ENCODE measurements around the gene NRARP.

Gene NRARP

DNA sequence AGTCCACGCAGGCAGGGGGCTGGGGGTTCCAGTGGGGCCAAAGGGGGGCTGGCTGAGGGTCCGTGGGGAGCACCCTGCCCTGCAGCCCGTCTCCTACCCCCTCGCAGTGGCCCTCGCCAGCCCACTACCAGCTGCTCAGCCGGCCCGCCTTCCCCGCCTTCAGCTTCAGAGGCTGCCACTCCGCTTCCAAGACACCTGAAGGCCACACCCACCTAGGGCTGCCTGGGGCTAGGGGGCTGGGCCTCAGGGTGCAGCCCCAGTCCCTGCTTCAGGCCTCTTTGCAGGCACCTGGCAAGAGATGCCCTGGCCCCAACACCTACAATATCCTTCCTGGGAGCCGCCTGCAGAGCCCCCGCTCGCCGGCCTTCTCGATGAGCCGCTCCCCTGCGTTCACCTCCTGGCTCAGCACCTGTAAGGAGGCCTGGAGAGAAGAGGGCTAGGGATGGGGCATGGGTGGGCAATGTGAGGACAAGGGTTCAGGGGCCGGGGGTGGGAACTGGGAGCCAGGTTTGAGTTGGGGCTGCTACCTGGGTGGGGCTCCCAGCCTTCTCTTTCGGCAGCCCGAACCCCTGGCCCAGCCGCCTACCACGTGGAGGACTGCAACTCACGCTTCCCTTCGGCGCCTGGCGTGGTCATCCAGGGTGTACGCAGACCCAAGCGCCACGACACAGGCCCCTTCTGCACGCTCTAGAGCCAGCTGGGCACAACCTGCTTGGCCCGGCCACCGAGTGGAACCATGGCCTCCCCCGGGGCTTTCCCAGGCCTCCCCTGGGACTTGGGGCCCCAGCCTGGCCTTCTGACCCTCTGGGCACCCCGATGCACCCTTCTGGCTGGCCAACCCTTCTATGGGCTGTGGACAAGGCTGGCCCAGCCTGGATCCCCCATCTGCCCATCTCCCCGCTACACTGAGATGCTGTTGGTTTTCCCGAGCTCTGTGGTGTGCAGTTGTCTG lies 49.2 kb downstream of the NRARP start:
- no peak for DNase-seq (ENCODE audit: low read depth in 2 of 2)
- H3K4me3 ChIP-seq (replicated peaks in 1 of 2; ENCODE audit: low read depth in 2 of 2, low read length in 2 of 2): no peak overlapping the region
- TF ChIP-seq, protein P1, sequence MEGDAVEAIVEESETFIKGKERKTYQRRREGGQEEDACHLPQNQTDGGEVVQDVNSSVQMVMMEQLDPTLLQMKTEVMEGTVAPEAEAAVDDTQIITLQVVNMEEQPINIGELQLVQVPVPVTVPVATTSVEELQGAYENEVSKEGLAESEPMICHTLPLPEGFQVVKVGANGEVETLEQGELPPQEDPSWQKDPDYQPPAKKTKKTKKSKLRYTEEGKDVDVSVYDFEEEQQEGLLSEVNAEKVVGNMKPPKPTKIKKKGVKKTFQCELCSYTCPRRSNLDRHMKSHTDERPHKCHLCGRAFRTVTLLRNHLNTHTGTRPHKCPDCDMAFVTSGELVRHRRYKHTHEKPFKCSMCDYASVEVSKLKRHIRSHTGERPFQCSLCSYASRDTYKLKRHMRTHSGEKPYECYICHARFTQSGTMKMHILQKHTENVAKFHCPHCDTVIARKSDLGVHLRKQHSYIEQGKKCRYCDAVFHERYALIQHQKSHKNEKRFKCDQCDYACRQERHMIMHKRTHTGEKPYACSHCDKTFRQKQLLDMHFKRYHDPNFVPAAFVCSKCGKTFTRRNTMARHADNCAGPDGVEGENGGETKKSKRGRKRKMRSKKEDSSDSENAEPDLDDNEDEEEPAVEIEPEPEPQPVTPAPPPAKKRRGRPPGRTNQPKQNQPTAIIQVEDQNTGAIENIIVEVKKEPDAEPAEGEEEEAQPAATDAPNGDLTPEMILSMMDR (IDR thresholded peaks at IDR 0.05; ENCODE audit: low read depth, low read length): no peak

- TF ChIP-seq, protein P1 (IDR thresholded peaks at IDR 0.05; ENCODE audit: low read depth, low read length): no peak
- H3K4me3 ChIP-seq (replicated peaks in 1 of 2; ENCODE audit: low read depth in 2 of 2, low read length in 2 of 2): no peak overlapping the region
- no peak for DNase-seq (ENCODE audit: low read depth in 2 of 2)
Measured at GRCh38 chr9:137251490-137252268, 50.4 kb downstream of the NRARP start.

DNA sequence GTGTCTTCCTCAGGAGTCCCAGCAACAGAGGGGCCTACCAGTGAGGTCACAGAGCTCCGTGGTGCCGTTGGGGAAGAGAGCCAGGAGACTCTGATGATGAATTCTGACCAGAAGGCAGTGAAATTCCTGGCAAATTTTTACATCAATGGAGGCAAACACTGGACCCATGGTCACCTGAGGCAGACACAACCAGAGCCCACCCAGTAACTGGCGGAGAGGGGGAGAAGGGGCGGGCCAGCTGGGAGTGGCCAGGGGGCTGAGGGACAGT lies 50.9 kb downstream of the NRARP start, which contains the start of gene STPG3:
Gene STPG3, plus strand, starts transcription at position 93 of the 268 bp plus-strand sequence. Its CDS starts 1 bp downstream, at position 94.
- no peak for DNase-seq (ENCODE audit: low read depth in 2 of 2)
- no peak within 1 kb of the TSS for H3K4me3 ChIP-seq (replicated peaks in 1 of 2; ENCODE audit: low read depth in 2 of 2, low read length in 2 of 2)
- TF ChIP-seq, protein P1 (IDR thresholded peaks at IDR 0.05; ENCODE audit: low read depth, low read length): no peak

- no peak for DNase-seq (ENCODE audit: low read depth in 2 of 2)
- TF ChIP-seq, protein P1 (IDR thresholded peaks at IDR 0.05; ENCODE audit: low read depth, low read length): no peak
- no peak overlapping the region for H3K4me3 ChIP-seq (replicated peaks in 1 of 2; ENCODE audit: low read depth in 2 of 2, low read length in 2 of 2)
Measured at GRCh38 chr9:137250329-137251193, 51.5 kb downstream of the NRARP start.
